ENCODE results near the gene OR51E1. TPM values are rescaled to one million over a fixed set of nuclear protein-coding genes. Genes with fewer than 3 reads are reported as not detected.

Gene OR51E1
- total and polyA plus RNA-seq, 9 of the 15 experiments (the other 6 are each of a cell fraction or from before 2014, with no cell fraction given): 0.03 to 0.04 TPM; not detected in 7

- 0% methylated on average over 2 of the region's 2 CpGs for WGBS (ENCODE audit: insufficient coverage, low coverage, missing lambda C conversion rate)
- H4K20me1 ChIP-seq (replicated peaks; ENCODE audit: control insufficient read depth, insufficient read depth, low read length): no peaks in the 10 kb centered on the region
- no peak for DNase-seq (ENCODE audit: extremely low read depth in 1 of 4, low spot score in 3 of 4)
- no peaks in the 10 kb centered on the region for H3K9me3 ChIP-seq (replicated peaks; ENCODE audit: control insufficient read depth, insufficient read depth, low read depth, low read length)
- ATAC-seq: no peak
- intact Hi-C loops (cut with micrococcal nuclease): loop anchor here (2.0 to 10.0 kb wide), 5 partner anchors 86 to 466 kb away; partner anchors contain the start of gene OR51G1
- CTCF ChIA-PET (ENCODE audit: low intra/inter-chr PET ratio): interaction anchor here (1.2 to 1.9 kb wide), 3 partner anchors 10 to 368 kb away, joined by 3 to 7 read pairs (median 5); no protein-coding TSS in a partner anchor
- H3K4me3 ChIP-seq: no peak overlapping the region
- no peak overlapping the region for H3K27ac ChIP-seq (ENCODE audit: extremely low read depth, low read depth, low read length)
- no TSS peak for BruUV-seq (replicated peaks)
- H2AFZ ChIP-seq (ENCODE audit: low read depth, low read length): 0 out of 2 replicates have a peak overlapping the region, but pooled peaks have one; percentile 66
- peaks cover 0 to 17% of the 10 kb centered on the region in 2 experiments; a peak in 3 of 5 replicates for H3K27me3 ChIP-seq (ENCODE audit: control insufficient read depth in 2 of 2, insufficient read depth in 2 of 2, low read length in 2 of 2)
- no peak for FAIRE-seq
- no peak overlapping the region for H3K4me2 ChIP-seq (ENCODE audit: insufficient read depth, low read length)
- in situ Hi-C loops (cut with MboI): loop anchor here (5.0 to 25.0 kb wide), 2 partner anchors 371 to 1701 kb away; no protein-coding TSS in a partner anchor
- POLR2A ChIA-PET: interaction anchor here (0.6 to 1.8 kb wide), 3 partner anchors 9 to 94 kb away, joined by 3 to 8 read pairs (median 5); no protein-coding TSS in a partner anchor
- H3K79me2 ChIP-seq (ENCODE audit: control insufficient read depth, insufficient read depth, low read length): no peaks in the 10 kb centered on the region
- H3K9me1 ChIP-seq (ENCODE audit: control insufficient read depth, insufficient read depth, low read length): no peaks in the 10 kb centered on the region
- H3K4me1 ChIP-seq (replicated peaks in 1 of 2; ENCODE audit: control insufficient read depth in 2 of 2, insufficient read depth in 2 of 2, low read length in 2 of 2): no peaks in the 10 kb centered on the region; a peak in 1 of 5 replicates
- H3K36me3 ChIP-seq (ENCODE audit: control insufficient read depth, insufficient read depth, low read length): no peaks in the 10 kb centered on the region
- H3K9ac ChIP-seq (ENCODE audit: insufficient read depth in 1 of 2, low read depth in 2 of 2, low read length in 2 of 2): no peak overlapping the region
- TF ChIP-seq RAD21 (CRISPR knock-in tag; conservative IDR thresholded peaks at IDR 0.05 in 1 of 2, IDR thresholded peaks at IDR 0.05 in 1 of 2) (no peak), KDM4B (IDR thresholded peaks at IDR 0.05; ENCODE audit: borderline replicate concordance in 2 of 2, low read depth in 1 of 2) (no peak), HDAC8 (tag; IDR thresholded peaks at IDR 0.05) (no peak), MGA (IDR thresholded peaks at IDR 0.05) (no peak), ZNF584 (CRISPR knock-in tag; IDR thresholded peaks at IDR 0.05; ENCODE audit: low read depth) (no peak)
These were observed 7.6 kb upstream of the OR51E1 start for GRCh38 chr11:4636136-4636535.

Data from K562 (cell line).